AG09309 (cell line): ENCODE data around the gene DCHS2.

Experiments
- DNase-seq: peaks from one replicate; pipeline ENCODE4 v3.0.0-alpha.2; 2010; ENCODE audit warnings: low read depth
- H3K4me3 ChIP-seq: 2 replicates; pipeline ENCODE4 v1.5.1; 2011; ENCODE audit warnings: mild to moderate bottlenecking, low read depth, low read length, moderate library complexity; ENCODE audit not compliant: control insufficient read depth
- CTCF ChIP-seq: IDR thresholded peaks from 2 replicates; pipeline ENCODE4 v1.5.1; 2011; ENCODE audit warnings: mild to moderate bottlenecking, low read depth, low read length, inconsistent platforms; ENCODE audit not compliant: insufficient read depth, control insufficient read depth; ENCODE audit errors: missing control alignments

The DCHS2 gene

GRCh38 chr4:154389148-154389547 is 102.5 kb downstream of the DCHS2 start:
- no peak for TF ChIP-seq CTCF
- no peak overlapping the region for H3K4me3 ChIP-seq
- no peak for DNase-seq

- no peak overlapping the region for H3K4me3 ChIP-seq
- DNase-seq, result no peak
- TF ChIP-seq CTCF, result no peak
Observed at GRCh38 chr4:154384012-154384411, 107.6 kb downstream of the DCHS2 start.

- TF ChIP-seq CTCF, result no peak
- DNase-seq, result no peak
Observed at GRCh38 chr4:154376486-154376885, 115.1 kb downstream of the DCHS2 start.

GRCh38 chr4:154368060-154368459 is 123.5 kb downstream of the DCHS2 start:
- no peak overlapping the region for H3K4me3 ChIP-seq
- DNase-seq, result no peak
- TF ChIP-seq CTCF, result no peak

More at GRCh38 chr4:154376486-154376885, 115.1 kb downstream of the DCHS2 start:
- H3K4me3 ChIP-seq, result no peak overlapping the region

- H3K4me3 ChIP-seq, result no peak overlapping the region
- no peak for DNase-seq
- TF ChIP-seq CTCF, result no peak
Observed at GRCh38 chr4:154367659-154368058, 123.9 kb downstream of the DCHS2 start.

- H3K4me3 ChIP-seq, result no peak overlapping the region
- DNase-seq, result no peak
- no peak for TF ChIP-seq CTCF
Observed at GRCh38 chr4:154366956-154367355, 124.6 kb downstream of the DCHS2 start.
